ENCODE results near the gene CFL2.
"Not testable (repeated sequence)": the region's sequence is repeated elsewhere in the genome, so short reads cannot be mapped to it uniquely, and the experiment has no call there.

The CFL2 gene

DNA sequence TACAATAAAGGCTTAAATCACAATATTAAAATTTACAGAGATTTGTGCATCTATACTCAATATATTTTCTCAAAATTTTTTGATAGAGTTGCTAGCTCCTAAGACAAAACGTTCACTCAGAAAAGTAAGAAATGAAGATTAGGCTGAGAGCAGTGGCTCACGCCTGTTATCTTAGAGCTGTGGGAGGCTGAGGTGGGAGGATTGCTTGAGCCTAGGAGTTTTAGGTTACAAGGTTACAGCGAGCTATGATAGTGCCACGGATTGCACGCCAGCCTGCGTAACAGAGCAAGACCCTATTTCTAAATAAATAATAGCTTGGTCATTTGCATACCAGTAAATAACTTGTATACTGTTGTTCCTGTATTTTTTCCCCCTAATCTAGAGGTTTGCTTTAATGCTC is 35.0 kb upstream of the CFL2 start:
- DNase-seq (ENCODE audit: low read depth), result no peak
- TF ChIP-seq MYC (IDR thresholded peaks at IDR 0.05; ENCODE audit: low read depth, low read length), result no peak
- TF ChIP-seq POLR2A (IDR thresholded peaks at IDR 0.05; ENCODE audit: extremely low read depth, insufficient read length), result no peak
- TF ChIP-seq, protein P1, sequence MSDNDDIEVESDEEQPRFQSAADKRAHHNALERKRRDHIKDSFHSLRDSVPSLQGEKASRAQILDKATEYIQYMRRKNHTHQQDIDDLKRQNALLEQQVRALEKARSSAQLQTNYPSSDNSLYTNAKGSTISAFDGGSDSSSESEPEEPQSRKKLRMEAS (IDR thresholded peaks at IDR 0.05; ENCODE audit: low read depth, low read length), result no peak
- TF ChIP-seq, protein P2, sequence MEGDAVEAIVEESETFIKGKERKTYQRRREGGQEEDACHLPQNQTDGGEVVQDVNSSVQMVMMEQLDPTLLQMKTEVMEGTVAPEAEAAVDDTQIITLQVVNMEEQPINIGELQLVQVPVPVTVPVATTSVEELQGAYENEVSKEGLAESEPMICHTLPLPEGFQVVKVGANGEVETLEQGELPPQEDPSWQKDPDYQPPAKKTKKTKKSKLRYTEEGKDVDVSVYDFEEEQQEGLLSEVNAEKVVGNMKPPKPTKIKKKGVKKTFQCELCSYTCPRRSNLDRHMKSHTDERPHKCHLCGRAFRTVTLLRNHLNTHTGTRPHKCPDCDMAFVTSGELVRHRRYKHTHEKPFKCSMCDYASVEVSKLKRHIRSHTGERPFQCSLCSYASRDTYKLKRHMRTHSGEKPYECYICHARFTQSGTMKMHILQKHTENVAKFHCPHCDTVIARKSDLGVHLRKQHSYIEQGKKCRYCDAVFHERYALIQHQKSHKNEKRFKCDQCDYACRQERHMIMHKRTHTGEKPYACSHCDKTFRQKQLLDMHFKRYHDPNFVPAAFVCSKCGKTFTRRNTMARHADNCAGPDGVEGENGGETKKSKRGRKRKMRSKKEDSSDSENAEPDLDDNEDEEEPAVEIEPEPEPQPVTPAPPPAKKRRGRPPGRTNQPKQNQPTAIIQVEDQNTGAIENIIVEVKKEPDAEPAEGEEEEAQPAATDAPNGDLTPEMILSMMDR (IDR thresholded peaks at IDR 0.05; ENCODE audit: low read depth, low read length), result no peak
- no peak overlapping the region for H3K4me3 ChIP-seq (ENCODE audit: low read depth, low read length)

DNA sequence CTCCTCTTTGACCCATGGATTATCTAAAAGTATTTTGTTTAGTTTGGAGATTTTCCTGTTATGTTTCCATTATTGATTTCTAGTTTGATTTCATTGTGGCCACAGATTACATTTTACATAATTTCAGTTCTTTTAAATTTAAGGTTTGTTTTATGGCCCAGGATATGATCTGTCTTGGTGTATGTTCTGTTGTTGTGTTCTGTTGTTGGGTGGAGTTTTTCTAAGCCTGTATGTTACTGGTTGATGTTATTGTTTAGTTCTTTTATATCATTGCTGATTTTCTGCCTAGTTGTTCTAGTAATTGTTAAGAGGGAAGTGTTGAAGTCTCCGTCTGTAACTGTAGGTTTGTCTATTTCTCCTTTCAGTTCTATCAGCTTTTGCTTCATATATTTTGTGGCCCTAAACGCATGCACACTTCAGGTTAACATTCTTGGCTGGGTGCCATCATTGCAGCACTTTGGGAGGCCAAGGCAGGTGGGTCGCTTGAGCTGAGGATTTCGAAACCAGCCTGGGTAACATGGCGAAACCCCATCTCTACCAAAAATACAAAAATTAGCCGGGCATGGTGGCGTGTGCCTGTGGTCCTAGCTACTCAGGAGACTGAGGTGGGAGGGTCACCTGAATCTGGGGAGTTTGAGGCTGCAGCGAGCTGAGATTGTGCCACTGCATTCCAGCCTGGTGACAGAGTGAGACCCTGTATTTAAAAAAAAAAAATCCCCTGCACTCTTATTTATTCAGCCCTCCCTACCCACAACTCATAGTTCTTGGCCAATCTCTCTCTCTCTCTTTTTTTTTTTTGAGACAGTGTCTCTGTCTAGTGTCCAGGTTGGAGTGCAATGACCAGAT is 28.1 kb upstream of the CFL2 start:
- H3K4me3 ChIP-seq (ENCODE audit: low read depth, low read length), result no peak overlapping the region
- no peak for DNase-seq (ENCODE audit: low read depth)
- TF ChIP-seq, protein P1 (IDR thresholded peaks at IDR 0.05; ENCODE audit: low read depth, low read length), result no peak
- TF ChIP-seq POLR2A (IDR thresholded peaks at IDR 0.05; ENCODE audit: extremely low read depth, insufficient read length), result no peak
- TF ChIP-seq MYC (IDR thresholded peaks at IDR 0.05; ENCODE audit: low read depth, low read length), result no peak
- TF ChIP-seq, protein P2 (IDR thresholded peaks at IDR 0.05; ENCODE audit: low read depth, low read length), result no peak

DNA sequence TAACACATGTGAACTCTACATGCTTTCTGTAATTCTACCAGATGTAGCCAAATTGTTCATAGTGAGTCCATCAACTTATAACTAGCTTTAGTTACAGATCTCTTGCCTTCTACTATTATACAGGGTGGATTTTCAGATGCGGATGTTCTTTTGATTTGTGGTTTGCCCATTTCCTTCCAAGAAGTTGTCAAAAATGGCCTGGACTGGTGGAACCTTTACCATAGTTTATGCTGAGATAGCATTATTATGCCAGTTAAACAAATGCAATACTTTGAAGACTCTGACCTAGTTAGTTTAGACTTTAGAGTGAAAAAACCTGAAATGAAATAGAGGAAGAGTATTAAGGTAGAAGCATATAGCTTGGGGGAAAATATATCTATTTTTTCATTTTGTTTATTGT is 27.4 kb upstream of the CFL2 start:
- DNase-seq (ENCODE audit: low read depth), result no peak
- TF ChIP-seq POLR2A (IDR thresholded peaks at IDR 0.05; ENCODE audit: extremely low read depth, insufficient read length), result no peak
- TF ChIP-seq, protein P2 (IDR thresholded peaks at IDR 0.05; ENCODE audit: low read depth, low read length), result no peak
- TF ChIP-seq, protein P1 (IDR thresholded peaks at IDR 0.05; ENCODE audit: low read depth, low read length), result no peak
- no peak for TF ChIP-seq MYC (IDR thresholded peaks at IDR 0.05; ENCODE audit: low read depth, low read length)
- no peak overlapping the region for H3K4me3 ChIP-seq (ENCODE audit: low read depth, low read length)

GRCh38 chr14:34740139-34740538 is 25.7 kb upstream of the CFL2 start:
- not testable (repeated sequence) for DNase-seq (ENCODE audit: low read depth); H3K4me3 ChIP-seq (ENCODE audit: low read depth, low read length)

- DNase-seq (ENCODE audit: low read depth); H3K4me3 ChIP-seq (ENCODE audit: low read depth, low read length): not testable (repeated sequence)
Measured at GRCh38 chr14:34737079-34737478, 22.7 kb upstream of the CFL2 start.

DNA sequence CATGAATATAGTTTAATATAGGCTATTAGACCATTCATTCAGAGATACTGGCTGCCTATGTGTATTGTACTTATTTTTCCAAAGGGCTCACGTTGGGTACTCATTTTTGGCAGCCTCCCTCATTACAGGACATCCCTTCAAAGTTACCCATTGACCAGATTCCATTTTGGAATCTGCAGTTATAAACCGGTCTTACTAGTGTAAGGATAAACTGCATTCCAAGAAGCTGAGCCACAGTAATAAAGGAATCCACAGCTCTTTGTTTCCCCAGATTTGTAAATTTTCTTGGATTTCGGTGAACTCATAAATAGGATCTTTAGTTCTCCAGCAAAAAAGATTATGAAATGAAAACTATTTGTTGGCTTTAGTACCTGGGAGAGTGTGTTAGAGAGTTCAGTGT is 18.9 kb upstream of the CFL2 start:
- no peak for DNase-seq (ENCODE audit: low read depth)
- no peak overlapping the region for H3K4me3 ChIP-seq (ENCODE audit: low read depth, low read length)
- TF ChIP-seq, protein P2 (IDR thresholded peaks at IDR 0.05; ENCODE audit: low read depth, low read length), result no peak
- no peak for TF ChIP-seq POLR2A (IDR thresholded peaks at IDR 0.05; ENCODE audit: extremely low read depth, insufficient read length)

- TF ChIP-seq, protein P1 (IDR thresholded peaks at IDR 0.05; ENCODE audit: low read depth, low read length), result no peak
- TF ChIP-seq MYC (IDR thresholded peaks at IDR 0.05; ENCODE audit: low read depth, low read length), result no peak
- TF ChIP-seq, protein P2 (IDR thresholded peaks at IDR 0.05; ENCODE audit: low read depth, low read length), result no peak
- TF ChIP-seq POLR2A (IDR thresholded peaks at IDR 0.05; ENCODE audit: extremely low read depth, insufficient read length), result no peak
- DNase-seq (ENCODE audit: low read depth), result no peak
- no peak overlapping the region for H3K4me3 ChIP-seq (ENCODE audit: low read depth, low read length)
Measured at GRCh38 chr14:34732802-34733201, 18.4 kb upstream of the CFL2 start.
